Right atrium auricular region (tissue), 2 donors: ENCODE results near the gene PRKCA. TPM values are rescaled to one million over a fixed set of nuclear protein-coding genes. Genes with fewer than 3 reads are reported as not detected.

Experiments
- DNase-seq: peaks from one replicate; pipeline ENCODE4 v3.0.0-alpha.2; 2019; ENCODE audit warnings: low spot score
- H3K27ac ChIP-seq, 2 donors: fragments of 200-600 bp; sonication (generic); 1 replicate in 1 of 2; 2 replicates in 1 of 2; pipeline ENCODE4 v1.5.1; 2016 to 2019
- H3K27me3 ChIP-seq, 2 donors: fragments of 200-600 bp; sonication (generic); one replicate each; pipeline versions ENCODE4 v1.5.1 to v1.6.0; 2017 to 2019
- H3K36me3 ChIP-seq: fragments of 200-600 bp; sonication (generic); one replicate; pipeline ENCODE4 v1.5.1; 2016
- H3K4me1 ChIP-seq, 2 donors: fragments of 200-600 bp; sonication (generic); one replicate each; pipeline versions ENCODE4 v1.5.1 to v1.6.0; 2017 to 2019
- H3K4me3 ChIP-seq, 2 donors: fragments of 200-600 bp; sonication (generic); 1 replicate in 1 of 2; 2 replicates in 1 of 2; pipeline ENCODE4 v1.5.1; 2017 to 2019; ENCODE audit warnings: mild to moderate bottlenecking in 1 of 2, moderate library complexity in 1 of 2
- H3K9me3 ChIP-seq, 2 donors: fragments of 200-600 bp; sonication (generic); one replicate each; pipeline ENCODE4 v1.5.1; 2019
- CTCF ChIP-seq, 2 donors: fragments of 200-600 bp; sonication (generic); IDR thresholded peaks; one replicate each; pipeline ENCODE4 v1.5.1; 2019; ENCODE audit warnings: antibody characterized with exemption in 2 of 2
- total RNA-seq, 2 donors: library from RNA; depleted of rRNA; stranded (reverse); fragments of >200 nt; gene quantifications; one replicate each; pipeline ENCODE4 v1.1.0, GENCODE V29; 2016

The PRKCA gene
- total RNA-seq, 2 donors from 2014 or later: 6.4 to 6.6 TPM

GRCh38 chr17:66407864-66408263 is 105.5 kb downstream of the PRKCA start:
- peaks cover 0 to 9% of the 10 kb centered on the region in 2 donors for H3K4me1 ChIP-seq
- no peak overlapping the region for H3K4me3 ChIP-seq
- no peaks in the 10 kb centered on the region for H3K9me3 ChIP-seq
- H3K36me3 ChIP-seq: no peaks in the 10 kb centered on the region
- no peak overlapping the region for H3K27ac ChIP-seq
- no peak for TF ChIP-seq CTCF (IDR thresholded peaks at IDR 0.05)
- H3K27me3 ChIP-seq: no peaks in the 10 kb centered on the region
- DNase-seq: no peak

- Histone ChIP-seq H3K9me3 (no peaks in the 10 kb centered on the region), H3K27ac (no peak overlapping the region), H3K4me3 (no peak overlapping the region), H3K36me3 (no peaks in the 10 kb centered on the region), H3K27me3 (no peaks in the 10 kb centered on the region), H3K4me1 (no peaks in the 10 kb centered on the region)
- DNase-seq: no peak
- no peak for TF ChIP-seq CTCF (IDR thresholded peaks at IDR 0.05)
These were observed 109.1 kb downstream of the PRKCA start for GRCh38 chr17:66411520-66411919.

GRCh38 chr17:66412857-66413558 is 110.6 kb downstream of the PRKCA start:
- Histone ChIP-seq H3K36me3 (no peaks in the 10 kb centered on the region), H3K4me3 (no peak overlapping the region), H3K9me3 (no peaks in the 10 kb centered on the region), H3K27me3 (no peaks in the 10 kb centered on the region), H3K4me1 (no peaks in the 10 kb centered on the region), H3K27ac (no peak overlapping the region)
- no peak for DNase-seq
- no peak for TF ChIP-seq CTCF (IDR thresholded peaks at IDR 0.05)

- Histone ChIP-seq H3K4me1 (no peaks in the 10 kb centered on the region), H3K36me3 (no peaks in the 10 kb centered on the region), H3K9me3 (no peaks in the 10 kb centered on the region), H3K4me3 (no peak overlapping the region), H3K27me3 (no peaks in the 10 kb centered on the region), H3K27ac (no peak overlapping the region)
- no peak for DNase-seq
- TF ChIP-seq CTCF (IDR thresholded peaks at IDR 0.05): no peak
These were observed 111.4 kb downstream of the PRKCA start for GRCh38 chr17:66413559-66414520.

GRCh38 chr17:66414561-66415175 is 112.3 kb downstream of the PRKCA start:
- TF ChIP-seq CTCF (IDR thresholded peaks at IDR 0.05): no peak
- DNase-seq: no peak
- no peaks in the 10 kb centered on the region for H3K27me3 ChIP-seq
- no peaks in the 10 kb centered on the region for H3K36me3 ChIP-seq
- H3K9me3 ChIP-seq: no peaks in the 10 kb centered on the region
- no peaks in the 10 kb centered on the region for H3K4me1 ChIP-seq
- H3K27ac ChIP-seq: no peak overlapping the region
- no peak overlapping the region for H3K4me3 ChIP-seq
